HUES64 (cell line): Measurements from ENCODE around the gene ZNF804B.

Experiments
- H3K27ac ChIP-seq: 2 replicates; pipeline ENCODE4 v1.7.0; 2013; ENCODE audit warnings: low read depth, low read length, inconsistent platforms
- H3K27me3 ChIP-seq: 2 replicates; pipeline ENCODE4 v1.6.1; 2013; ENCODE audit warnings: mild to moderate bottlenecking, low read length; ENCODE audit not compliant: insufficient read depth
- H3K36me3 ChIP-seq: 2 replicates; pipeline ENCODE4 v1.6.1; 2013; ENCODE audit warnings: mild to moderate bottlenecking, low read length; ENCODE audit not compliant: insufficient read depth
- H3K4me1 ChIP-seq: 2 replicates; pipeline ENCODE4 v1.6.1; 2013; ENCODE audit warnings: mild to moderate bottlenecking, low read length, moderate library complexity; ENCODE audit not compliant: insufficient read depth
- H3K4me3 ChIP-seq: 2 replicates; pipeline ENCODE4 v1.5.1; 2013; ENCODE audit warnings: mild to moderate bottlenecking, low read length, moderate library complexity
- H3K9ac ChIP-seq: 2 replicates; pipeline ENCODE4 v1.6.1; 2013; ENCODE audit warnings: mild to moderate bottlenecking, low read depth, low read length
- H3K9me3 ChIP-seq: 2 replicates; pipeline ENCODE4 v1.6.1; 2013; ENCODE audit warnings: low read depth, low read length; ENCODE audit not compliant: insufficient read depth
- WGBS: fragments of 150-250, 120-280 bp; methylation state at CpG from one replicate; pipeline ENCODE4 v1.1.7; 2013; ENCODE audit warnings: missing lambda C conversion rate; 5-methylcytosine and 5-hydroxymethylcytosine counted together

ZNF804B gene

DNA sequence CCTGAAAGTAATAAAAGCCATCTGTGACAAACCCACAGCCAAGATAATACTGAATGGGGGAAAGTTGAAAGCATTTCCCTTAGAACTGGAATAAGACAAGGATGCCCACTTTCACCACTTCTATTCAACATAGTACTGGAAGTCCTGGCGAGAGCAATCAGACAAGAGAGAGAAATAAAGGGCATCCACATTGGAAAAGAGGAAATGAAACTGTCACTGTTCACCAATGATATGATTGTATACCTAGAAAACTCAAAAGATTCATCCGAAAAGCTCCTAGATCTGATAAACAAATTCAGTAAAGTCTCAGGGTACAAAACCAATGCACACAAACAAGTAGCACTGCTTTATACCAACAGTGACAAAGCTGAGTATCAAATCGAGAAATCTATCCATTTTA is 617.7 kb downstream of the ZNF804B start:
- H3K9me3 ChIP-seq: peaks cover 18% of the 10 kb centered on the region; the same call in 1 of the 2 replicates
- H3K4me3 ChIP-seq: no peak overlapping the region
- no peak overlapping the region for H3K27ac ChIP-seq
- no peaks in the 10 kb centered on the region for H3K4me1 ChIP-seq
- H3K36me3 ChIP-seq: no peaks in the 10 kb centered on the region
- H3K9ac ChIP-seq: no peak overlapping the region
- WGBS: 83% methylated on average over 2 of the region's 3 CpGs
- no peaks in the 10 kb centered on the region for H3K27me3 ChIP-seq

GRCh38 chr7:89385411-89385810 is 625.9 kb downstream of the ZNF804B start:
- Histone ChIP-seq H3K36me3 (no peaks in the 10 kb centered on the region), H3K4me1 (no peaks in the 10 kb centered on the region), H3K27me3 (no peaks in the 10 kb centered on the region), H3K9me3 (peaks cover 38% of the 10 kb centered on the region), H3K27ac (no peak overlapping the region), H3K4me3 (no peak overlapping the region), H3K9ac (no peak overlapping the region)
- WGBS: 91% methylated on average over 1 of the region's 1 CpG
